IPS-20b (cell line): ENCODE measurements around the gene PSKH1.

Experiments used
- H3K27ac ChIP-seq: one replicate; pipeline ENCODE4 v1.5.1; 2013; ENCODE audit warnings: low read length
- H3K27me3 ChIP-seq: 2 replicates; pipeline ENCODE4 v1.6.1; 2013; ENCODE audit warnings: mild to moderate bottlenecking, low read length, inconsistent platforms; ENCODE audit not compliant: insufficient read depth
- H3K36me3 ChIP-seq: 2 replicates; pipeline ENCODE4 v1.6.1; 2013; ENCODE audit warnings: low read depth, mild to moderate bottlenecking, inconsistent platforms, low read length, moderate library complexity; ENCODE audit not compliant: insufficient read depth
- H3K4me1 ChIP-seq: 2 replicates; pipeline ENCODE4 v1.6.1; 2013; ENCODE audit warnings: mild to moderate bottlenecking, control low read depth, inconsistent platforms, low read length, moderate library complexity; ENCODE audit not compliant: insufficient read depth
- H3K4me3 ChIP-seq: 2 replicates; pipeline ENCODE4 v1.5.1; 2013; ENCODE audit warnings: mild to moderate bottlenecking, low read length, inconsistent platforms
- H3K9ac ChIP-seq: 2 replicates; pipeline ENCODE4 v1.6.1; 2013; ENCODE audit warnings: low read depth, mild to moderate bottlenecking, inconsistent platforms, low read length, moderate library complexity
- H3K9me3 ChIP-seq: 2 replicates; pipeline ENCODE4 v1.6.1; 2013; ENCODE audit warnings: mild to moderate bottlenecking, low read depth, low read length, inconsistent platforms; ENCODE audit not compliant: insufficient read depth

Gene PSKH1

DNA sequence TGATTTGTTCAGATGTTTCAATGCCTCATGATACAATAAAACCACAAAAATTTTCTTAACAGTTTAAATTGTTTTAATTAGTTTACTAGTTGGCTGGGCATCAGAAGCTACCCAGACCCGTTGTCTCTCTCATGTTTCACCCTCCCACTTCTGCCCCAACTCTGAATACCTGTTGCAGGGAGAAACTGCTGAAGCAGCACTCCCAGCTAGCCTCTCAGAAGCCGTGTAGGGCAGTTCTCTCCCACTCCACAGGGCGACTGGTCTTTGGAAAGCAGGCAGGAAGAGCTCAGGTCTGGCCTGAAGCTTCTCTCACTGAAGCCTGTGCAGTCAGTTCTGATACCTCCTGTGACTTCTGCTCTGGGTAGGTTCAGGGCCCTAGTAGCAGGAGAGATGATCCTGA lies 21.8 kb upstream of the PSKH1 start:
- Histone ChIP-seq H3K9me3 (no peaks in the 10 kb centered on the region), H3K4me3 (no peak overlapping the region), H3K4me1 (0 out of 2 replicates have a peak, but pooled peaks cover 9% of the 10 kb centered on the region), H3K27me3 (no peaks in the 10 kb centered on the region), H3K27ac (no peak overlapping the region), H3K36me3 (peaks cover 55% of the 10 kb centered on the region), H3K9ac (no peak overlapping the region)

DNA sequence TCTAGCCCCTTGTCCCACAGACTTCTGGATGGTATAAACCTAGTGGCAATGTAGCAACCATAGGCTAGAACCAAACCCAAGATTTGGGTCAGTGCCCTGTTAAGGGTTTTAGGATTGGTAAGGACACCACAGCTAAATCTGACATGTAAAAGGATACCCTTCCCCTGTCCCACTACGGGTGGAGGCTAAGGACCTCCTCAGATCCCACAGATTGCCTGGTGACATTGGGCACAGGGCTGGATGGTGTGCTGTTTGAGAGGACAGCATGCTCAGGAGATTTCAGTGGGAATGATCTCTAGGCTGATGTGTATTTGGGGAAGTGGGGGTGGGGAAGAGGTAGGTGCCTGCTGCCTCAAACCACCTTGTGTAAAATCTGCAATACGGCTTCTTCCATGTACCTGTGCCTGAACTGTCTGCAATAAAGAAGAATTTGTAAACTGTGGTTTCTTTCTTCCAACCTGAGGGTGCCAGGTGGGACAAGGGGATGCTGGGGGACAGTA lies 20.9 kb upstream of the PSKH1 start:
- no peaks in the 10 kb centered on the region for H3K9me3 ChIP-seq
- 0 out of 2 replicates have a peak, but pooled peaks cover 9% of the 10 kb centered on the region for H3K4me1 ChIP-seq
- peak overlapping the region; percentile 85; the same call in 1 of the 2 replicates for H3K9ac ChIP-seq
- H3K27me3 ChIP-seq = no peaks in the 10 kb centered on the region
- H3K36me3 ChIP-seq = peaks cover 55% of the 10 kb centered on the region
- H3K27ac ChIP-seq = no peak overlapping the region
- H3K4me3 ChIP-seq = peak overlapping the region; percentile 92

DNA sequence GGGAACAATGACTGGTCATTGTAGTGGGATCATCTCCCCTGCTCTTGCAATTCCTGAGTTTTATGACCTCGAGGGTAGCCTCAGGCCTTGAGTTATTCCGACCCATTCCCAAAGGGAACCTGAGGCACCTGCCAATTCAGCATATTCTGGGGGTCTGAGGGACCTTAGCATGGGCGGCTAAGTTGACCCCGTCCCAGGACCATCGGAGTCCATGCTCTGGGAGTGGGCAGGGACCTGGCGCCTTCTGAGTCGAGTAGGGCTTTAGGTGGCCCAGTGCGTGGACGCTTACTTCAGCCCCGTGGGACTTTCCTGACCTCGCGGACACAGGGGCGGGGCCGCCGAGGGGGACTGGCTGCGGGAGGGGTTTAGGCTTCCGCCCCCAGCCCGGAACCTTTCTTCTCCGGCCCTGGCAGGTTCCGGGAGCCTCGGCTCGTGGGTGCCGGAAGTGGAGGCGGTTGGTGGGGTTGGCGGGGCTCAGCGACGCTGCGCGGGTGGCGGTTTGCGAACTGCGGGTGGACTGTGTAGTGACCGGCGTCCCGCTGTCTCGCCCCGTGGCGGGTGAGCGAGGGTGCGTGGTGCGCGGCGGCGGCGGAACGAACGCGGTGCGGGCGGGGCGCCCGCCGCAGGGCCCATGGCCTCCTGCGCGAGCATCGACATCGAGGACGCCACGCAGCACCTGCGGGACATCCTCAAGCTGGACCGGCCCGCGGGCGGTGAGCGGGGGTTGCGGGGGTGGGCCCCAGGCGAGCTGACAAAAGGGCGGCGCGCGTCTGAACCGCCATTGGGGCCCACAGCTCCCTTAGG lies 20.2 kb upstream of the PSKH1 start, which contains the start of gene EDC4:
Gene EDC4 (plus strand): TSS at position 422 of the 804 bp plus-strand sequence. CDS start 210 bp downstream, at position 632.
- Histone ChIP-seq H3K9me3 (no peaks in the 10 kb centered on the region), H3K9ac (peak within 1 kb of the TSS; percentile 85), H3K27ac (no peak within 1 kb of the TSS), H3K4me1 (0 out of 2 replicates have a peak, but pooled peaks cover 9% of the 10 kb centered on the region), H3K27me3 (no peaks in the 10 kb centered on the region), H3K4me3 (peak within 1 kb of the TSS; percentile 92), H3K36me3 (peaks cover 55% of the 10 kb centered on the region)

DNA sequence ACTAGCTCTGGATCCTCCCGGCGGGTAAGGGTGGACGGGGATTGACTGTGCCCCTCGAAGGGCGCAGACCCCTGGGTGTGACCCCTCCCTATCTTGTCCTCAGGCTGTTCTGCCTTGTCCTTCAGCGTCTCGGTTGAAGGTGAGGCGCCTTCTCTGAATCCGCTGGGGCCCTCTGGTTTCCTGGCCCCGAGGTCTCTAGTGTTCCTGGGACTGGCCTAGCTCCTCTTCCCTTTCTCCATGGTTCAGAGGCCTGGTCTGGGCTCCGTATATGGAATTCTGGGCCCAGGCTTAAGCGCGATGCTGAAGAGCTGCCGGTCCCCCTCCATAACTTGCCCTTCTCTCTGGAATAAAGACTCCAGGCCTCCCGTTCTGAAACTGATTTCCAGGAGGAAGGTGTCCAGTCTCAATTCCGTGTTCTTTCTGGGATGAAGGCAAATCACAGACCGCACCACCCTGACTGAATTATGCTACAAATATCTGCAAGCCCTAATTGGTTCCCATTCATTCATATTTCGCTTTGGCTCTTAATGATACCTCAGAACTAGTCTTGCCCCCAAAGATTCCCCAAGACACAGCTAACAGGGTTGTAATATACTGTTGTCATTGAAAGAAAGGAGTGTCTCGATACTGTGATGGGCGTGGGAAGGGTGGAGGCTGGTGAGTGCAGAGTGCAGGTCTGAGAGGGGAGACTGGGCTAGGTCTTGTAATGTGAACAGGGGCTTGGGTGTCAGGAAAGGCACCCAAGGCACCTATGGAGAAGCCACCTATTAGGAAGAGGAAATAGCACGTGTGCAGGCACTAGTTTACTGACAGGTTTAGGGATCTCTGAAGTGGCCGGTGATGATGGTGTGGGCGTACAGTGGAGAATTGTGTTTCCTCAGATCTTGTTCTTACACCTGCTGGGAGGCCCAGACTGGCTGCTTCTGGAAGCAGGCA lies 19.4 kb upstream of the PSKH1 start:
- Histone ChIP-seq H3K27me3 (no peaks in the 10 kb centered on the region), H3K4me1 (0 out of 2 replicates have a peak, but pooled peaks cover 9% of the 10 kb centered on the region), H3K9ac (peak overlapping the region; percentile 85), H3K4me3 (peak overlapping the region; percentile 92), H3K9me3 (no peaks in the 10 kb centered on the region), H3K27ac (no peak overlapping the region), H3K36me3 (peaks cover 55% of the 10 kb centered on the region)

DNA sequence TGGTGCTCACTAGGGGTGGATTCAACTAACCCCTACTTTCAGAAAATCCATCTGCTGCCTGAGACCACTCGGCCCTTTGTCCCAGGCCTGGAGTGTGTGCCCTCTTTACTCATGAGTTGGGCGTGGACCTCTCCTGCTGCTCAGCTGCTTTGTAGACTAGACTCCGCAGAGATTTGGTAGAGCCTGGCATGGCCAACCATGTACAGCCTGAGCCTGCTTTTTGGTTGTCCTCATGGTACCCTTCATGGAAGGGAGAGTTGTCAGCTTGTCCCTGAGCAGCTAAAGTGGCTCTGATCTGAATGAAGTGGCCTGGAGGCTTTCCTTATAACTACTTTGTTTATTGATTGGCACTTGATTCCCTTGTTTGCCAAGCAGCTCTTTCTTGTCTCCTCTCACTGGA lies 18.7 kb upstream of the PSKH1 start:
- Histone ChIP-seq H3K9ac (peak overlapping the region; percentile 85), H3K36me3 (peaks cover 55% of the 10 kb centered on the region), H3K9me3 (no peaks in the 10 kb centered on the region), H3K4me1 (0 out of 2 replicates have a peak, but pooled peaks cover 9% of the 10 kb centered on the region), H3K27me3 (no peaks in the 10 kb centered on the region), H3K4me3 (peak overlapping the region; percentile 92; the same call in 1 of the 2 replicates), H3K27ac (no peak overlapping the region)

DNA sequence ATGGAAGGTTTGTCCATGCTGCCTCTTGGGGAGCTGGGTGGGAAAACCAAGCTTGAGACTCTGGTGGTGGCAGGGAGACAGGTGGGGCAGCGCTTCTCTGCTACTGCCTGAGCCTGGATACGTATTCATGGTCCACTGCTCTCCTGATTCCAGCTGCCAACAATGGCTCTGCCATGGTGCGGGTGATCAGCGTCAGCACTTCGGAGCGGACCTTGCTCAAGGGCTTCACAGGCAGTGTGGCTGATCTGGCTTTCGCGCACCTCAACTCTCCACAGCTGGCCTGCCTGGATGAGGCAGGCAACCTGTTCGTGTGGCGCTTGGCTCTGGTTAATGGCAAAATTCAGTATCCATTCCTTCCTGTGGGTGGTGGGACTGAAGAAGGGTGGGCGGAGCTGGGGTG lies 16.0 kb upstream of the PSKH1 start:
- H3K27me3 ChIP-seq = no peaks in the 10 kb centered on the region
- no peaks in the 10 kb centered on the region for H3K9me3 ChIP-seq
- 0 out of 2 replicates have a peak, but pooled peaks cover 9% of the 10 kb centered on the region for H3K4me1 ChIP-seq
- H3K36me3 ChIP-seq = peaks cover 60% of the 10 kb centered on the region
- H3K9ac ChIP-seq = no peak overlapping the region
- H3K4me3 ChIP-seq = no peak overlapping the region
- no peak overlapping the region for H3K27ac ChIP-seq

DNA sequence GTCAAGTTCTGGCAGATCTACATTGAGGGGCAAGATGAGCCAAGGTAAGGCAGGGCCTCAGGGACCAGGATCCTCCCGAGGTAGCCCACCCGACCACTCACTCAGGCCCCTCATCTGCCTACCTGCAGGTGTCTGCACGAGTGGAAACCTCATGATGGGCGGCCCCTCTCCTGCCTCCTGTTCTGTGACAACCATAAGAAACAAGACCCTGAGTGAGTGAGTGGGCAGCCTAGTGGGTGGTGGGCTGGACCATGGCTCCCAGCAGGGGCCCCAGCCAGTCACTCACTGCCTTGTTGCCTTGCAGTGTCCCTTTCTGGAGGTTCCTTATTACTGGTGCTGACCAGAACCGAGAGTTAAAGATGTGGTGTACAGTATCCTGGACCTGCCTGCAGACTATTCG lies 14.8 kb upstream of the PSKH1 start:
- Histone ChIP-seq H3K4me1 (0 out of 2 replicates have a peak, but pooled peaks cover 9% of the 10 kb centered on the region), H3K9me3 (no peaks in the 10 kb centered on the region), H3K27me3 (no peaks in the 10 kb centered on the region), H3K27ac (no peak overlapping the region), H3K36me3 (peaks cover 72% of the 10 kb centered on the region), H3K9ac (no peak overlapping the region), H3K4me3 (no peak overlapping the region)

DNA sequence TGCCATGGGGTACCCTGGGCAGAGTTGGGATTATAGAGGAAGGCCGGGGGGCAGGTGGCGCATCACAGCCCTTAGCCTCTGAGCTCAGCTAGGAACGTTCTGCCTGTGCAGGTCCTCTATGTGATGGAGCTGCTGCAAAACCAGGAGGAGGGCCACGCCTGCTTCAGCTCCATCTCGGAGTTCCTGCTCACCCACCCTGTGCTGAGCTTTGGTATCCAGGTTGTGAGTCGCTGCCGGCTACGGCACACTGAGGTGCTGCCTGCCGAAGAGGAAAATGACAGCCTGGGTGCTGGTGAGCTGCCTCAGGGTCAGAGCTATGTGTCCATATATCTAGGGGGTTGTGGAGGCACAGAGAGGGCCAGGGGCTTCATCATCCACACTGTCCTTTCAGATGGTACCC lies 14.2 kb upstream of the PSKH1 start:
- H3K36me3 ChIP-seq = peaks cover 77% of the 10 kb centered on the region
- no peak overlapping the region for H3K9ac ChIP-seq
- H3K4me1 ChIP-seq = peaks cover 7% of the 10 kb centered on the region; the same call in 1 of the 2 replicates
- H3K27ac ChIP-seq = no peak overlapping the region
- H3K9me3 ChIP-seq = no peaks in the 10 kb centered on the region
- H3K27me3 ChIP-seq = no peaks in the 10 kb centered on the region
- H3K4me3 ChIP-seq = no peak overlapping the region

DNA sequence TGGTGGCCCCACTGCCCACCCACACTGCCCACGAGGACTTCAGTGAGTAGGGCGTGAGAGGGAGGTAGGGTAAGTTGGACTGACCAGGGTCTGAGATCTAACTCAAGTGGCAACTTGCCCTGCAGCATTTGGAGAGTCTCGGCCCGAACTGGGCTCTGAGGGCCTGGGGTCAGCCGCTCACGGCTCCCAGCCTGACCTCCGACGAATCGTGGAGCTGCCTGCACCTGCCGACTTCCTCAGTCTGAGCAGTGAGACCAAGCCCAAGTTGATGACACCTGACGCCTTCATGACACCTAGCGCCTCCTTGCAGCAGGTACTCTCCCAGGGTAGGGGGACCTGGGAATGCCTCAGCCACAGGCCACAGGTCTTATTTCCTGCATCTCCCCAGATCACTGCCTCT lies 13.6 kb upstream of the PSKH1 start:
- H3K27ac ChIP-seq = no peak overlapping the region
- H3K9ac ChIP-seq = no peak overlapping the region
- H3K27me3 ChIP-seq = no peaks in the 10 kb centered on the region
- H3K4me1 ChIP-seq = peaks cover 3% of the 10 kb centered on the region; the same call in 1 of the 2 replicates
- H3K9me3 ChIP-seq = no peaks in the 10 kb centered on the region
- no peak overlapping the region for H3K4me3 ChIP-seq
- peaks cover 81% of the 10 kb centered on the region for H3K36me3 ChIP-seq

DNA sequence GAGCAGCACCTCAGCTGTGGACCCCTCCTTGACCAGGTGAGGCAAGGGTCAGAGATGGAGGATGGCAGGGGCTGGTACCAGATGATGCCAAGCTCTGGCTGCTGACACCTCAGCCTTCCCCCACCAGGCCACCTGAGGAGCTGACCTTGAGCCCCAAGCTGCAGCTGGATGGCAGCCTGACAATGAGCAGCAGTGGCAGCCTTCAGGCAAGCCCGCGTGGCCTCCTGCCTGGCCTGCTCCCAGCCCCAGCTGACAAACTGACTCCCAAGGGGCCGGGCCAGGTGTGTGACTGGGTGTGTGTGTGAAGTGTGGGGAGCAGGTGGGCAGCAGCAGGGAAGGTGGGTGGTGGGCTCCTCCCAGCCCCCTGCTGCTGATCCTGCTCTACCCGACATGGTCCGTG lies 13.1 kb upstream of the PSKH1 start:
- Histone ChIP-seq H3K36me3 (peaks cover 81% of the 10 kb centered on the region), H3K27me3 (no peaks in the 10 kb centered on the region), H3K9me3 (no peaks in the 10 kb centered on the region)

DNA sequence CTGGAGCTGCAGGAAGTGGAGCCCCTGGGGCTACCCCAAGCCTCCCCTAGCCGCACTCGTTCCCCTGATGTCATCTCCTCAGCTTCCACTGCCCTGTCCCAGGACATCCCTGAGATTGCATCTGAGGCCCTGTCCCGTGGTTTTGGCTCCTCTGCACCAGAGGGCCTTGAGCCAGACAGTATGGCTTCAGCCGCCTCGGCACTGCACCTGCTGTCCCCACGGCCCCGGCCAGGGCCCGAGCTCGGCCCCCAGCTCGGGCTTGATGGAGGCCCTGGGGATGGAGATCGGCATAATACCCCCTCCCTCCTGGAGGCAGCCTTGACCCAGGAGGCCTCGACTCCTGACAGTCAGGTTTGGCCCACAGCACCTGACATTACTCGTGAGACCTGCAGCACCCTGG lies 12.5 kb upstream of the PSKH1 start:
- Histone ChIP-seq H3K27ac (no peak overlapping the region), H3K36me3 (peaks cover 81% of the 10 kb centered on the region), H3K4me3 (no peak overlapping the region), H3K4me1 (peaks cover 10% of the 10 kb centered on the region; the same call in 1 of the 2 replicates), H3K9ac (no peak overlapping the region), H3K9me3 (no peaks in the 10 kb centered on the region), H3K27me3 (no peaks in the 10 kb centered on the region)

More for the DNA sequence above, 13.1 kb upstream of the PSKH1 start:
- Histone ChIP-seq H3K9ac (no peak overlapping the region), H3K4me1 (peaks cover 6% of the 10 kb centered on the region; the same call in 1 of the 2 replicates), H3K4me3 (no peak overlapping the region), H3K27ac (no peak overlapping the region)
